ENCODE data around the gene SETD4.
A peak's percentile ranks its signal among the peaks of the same experiment; 100 is the strongest.
"Not testable (repeated sequence)": the region's sequence is repeated elsewhere in the genome, so short reads cannot be mapped to it uniquely, and the experiment has no call there.

Gene SETD4

GRCh38 chr21:36104317-36105300 is 44.3 kb upstream of the SETD4 start:
- Histone ChIP-seq H3F3A (ENCODE audit: control insufficient read depth, insufficient read depth) (no peaks in the 10 kb centered on the region), H3K27ac (ENCODE audit: low read depth, low read length) (no peak overlapping the region), H3K79me2 (ENCODE audit: control insufficient read depth, low read length) (no peaks in the 10 kb centered on the region), H3K36me3 (ENCODE audit: control insufficient read depth, low read length) (no peaks in the 10 kb centered on the region), H3K4me2 (ENCODE audit: low read length) (no peak overlapping the region), H3K4me3 (ENCODE audit: low read length) (no peak overlapping the region), H3K9me3 (ENCODE audit: control insufficient read depth, insufficient read depth, low read length) (no peaks in the 10 kb centered on the region), H4K20me1 (ENCODE audit: control insufficient read depth, insufficient read depth, low read depth, low read length) (no peaks in the 10 kb centered on the region), H3K9me2 (replicated peaks; ENCODE audit: control insufficient read depth, low read length) (no peaks in the 10 kb centered on the region), H3K27me3 (ENCODE audit: control insufficient read depth, low read length) (peaks cover 17% of the 10 kb centered on the region; the same call in 1 of the 2 replicates), H3K4me1 (ENCODE audit: control insufficient read depth, low read length) (no peaks in the 10 kb centered on the region)
- TF ChIP-seq EZH2phosphoT487 (IDR thresholded peaks at IDR 0.05; ENCODE audit: borderline replicate concordance, low read length), result no peak
- TF ChIP-seq CTCF (IDR thresholded peaks at IDR 0.05; ENCODE audit: low read depth, low read length, poor library complexity, severe bottlenecking), result peak; percentile 42

GRCh38 chr21:36103434-36103833 is 43.1 kb upstream of the SETD4 start:
- Histone ChIP-seq H3F3A (ENCODE audit: control insufficient read depth, insufficient read depth) (no peaks in the 10 kb centered on the region), H3K27me3 (ENCODE audit: control insufficient read depth, low read length) (peaks cover 11% of the 10 kb centered on the region; the same call in 1 of the 2 replicates), H3K9me2 (replicated peaks; ENCODE audit: control insufficient read depth, low read length) (no peaks in the 10 kb centered on the region), H3K4me1 (ENCODE audit: control insufficient read depth, low read length) (no peaks in the 10 kb centered on the region; the same call in 1 of the 2 replicates), H3K36me3 (ENCODE audit: control insufficient read depth, low read length) (no peaks in the 10 kb centered on the region), H3K9me3 (ENCODE audit: control insufficient read depth, insufficient read depth, low read length) (no peaks in the 10 kb centered on the region), H3K4me3 (ENCODE audit: low read length) (no peak overlapping the region), H3K79me2 (ENCODE audit: control insufficient read depth, low read length) (no peaks in the 10 kb centered on the region), H3K27ac (ENCODE audit: low read depth, low read length) (no peak overlapping the region), H4K20me1 (ENCODE audit: control insufficient read depth, insufficient read depth, low read depth, low read length) (no peaks in the 10 kb centered on the region), H3K4me2 (ENCODE audit: low read length) (no peak overlapping the region)
- no peak for TF ChIP-seq EZH2phosphoT487 (IDR thresholded peaks at IDR 0.05; ENCODE audit: borderline replicate concordance, low read length)
- no peak for TF ChIP-seq CTCF (IDR thresholded peaks at IDR 0.05; ENCODE audit: low read depth, low read length, poor library complexity, severe bottlenecking)

GRCh38 chr21:36100971-36101641 is 40.8 kb upstream of the SETD4 start:
- H3F3A ChIP-seq (ENCODE audit: control insufficient read depth, insufficient read depth), result no peaks in the 10 kb centered on the region
- no peaks in the 10 kb centered on the region for H3K79me2 ChIP-seq (ENCODE audit: control insufficient read depth, low read length)
- H3K36me3 ChIP-seq (ENCODE audit: control insufficient read depth, low read length), result no peaks in the 10 kb centered on the region
- no peaks in the 10 kb centered on the region for H3K9me3 ChIP-seq (ENCODE audit: control insufficient read depth, insufficient read depth, low read length)
- H3K4me2 ChIP-seq (ENCODE audit: low read length), result no peak overlapping the region
- H3K27me3 ChIP-seq (ENCODE audit: control insufficient read depth, low read length), result peaks cover 2% of the 10 kb centered on the region; the same call in 1 of the 2 replicates
- H3K27ac ChIP-seq (ENCODE audit: low read depth, low read length), result no peak overlapping the region
- no peak overlapping the region for H3K4me3 ChIP-seq (ENCODE audit: low read length)
- no peak for TF ChIP-seq EZH2phosphoT487 (IDR thresholded peaks at IDR 0.05; ENCODE audit: borderline replicate concordance, low read length)
- no peak for TF ChIP-seq CTCF (IDR thresholded peaks at IDR 0.05; ENCODE audit: low read depth, low read length, poor library complexity, severe bottlenecking)
- no peaks in the 10 kb centered on the region for H4K20me1 ChIP-seq (ENCODE audit: control insufficient read depth, insufficient read depth, low read depth, low read length)
- H3K4me1 ChIP-seq (ENCODE audit: control insufficient read depth, low read length), result peaks cover 11% of the 10 kb centered on the region
- no peaks in the 10 kb centered on the region for H3K9me2 ChIP-seq (replicated peaks; ENCODE audit: control insufficient read depth, low read length)

- H3K79me2 ChIP-seq (ENCODE audit: control insufficient read depth, low read length); H3K27me3 ChIP-seq (ENCODE audit: control insufficient read depth, low read length); H3F3A ChIP-seq (ENCODE audit: control insufficient read depth, insufficient read depth); H3K4me2 ChIP-seq (ENCODE audit: low read length); H4K20me1 ChIP-seq (ENCODE audit: control insufficient read depth, insufficient read depth, low read depth, low read length); H3K9me2 ChIP-seq (replicated peaks; ENCODE audit: control insufficient read depth, low read length); H3K36me3 ChIP-seq (ENCODE audit: control insufficient read depth, low read length); H3K4me3 ChIP-seq (ENCODE audit: low read length); H3K9me3 ChIP-seq (ENCODE audit: control insufficient read depth, insufficient read depth, low read length); H3K27ac ChIP-seq (ENCODE audit: low read depth, low read length): not testable (repeated sequence)
- peaks cover 11% of the 10 kb centered on the region for H3K4me1 ChIP-seq (ENCODE audit: control insufficient read depth, low read length)
Measured at GRCh38 chr21:36099695-36100211, 39.4 kb upstream of the SETD4 start.
